ENCODE measurements around the gene HOXB3.
"Not testable (repeated sequence)": the region's sequence is repeated elsewhere in the genome, so short reads cannot be mapped to it uniquely, and the experiment has no call there.

Gene HOXB3

DNA sequence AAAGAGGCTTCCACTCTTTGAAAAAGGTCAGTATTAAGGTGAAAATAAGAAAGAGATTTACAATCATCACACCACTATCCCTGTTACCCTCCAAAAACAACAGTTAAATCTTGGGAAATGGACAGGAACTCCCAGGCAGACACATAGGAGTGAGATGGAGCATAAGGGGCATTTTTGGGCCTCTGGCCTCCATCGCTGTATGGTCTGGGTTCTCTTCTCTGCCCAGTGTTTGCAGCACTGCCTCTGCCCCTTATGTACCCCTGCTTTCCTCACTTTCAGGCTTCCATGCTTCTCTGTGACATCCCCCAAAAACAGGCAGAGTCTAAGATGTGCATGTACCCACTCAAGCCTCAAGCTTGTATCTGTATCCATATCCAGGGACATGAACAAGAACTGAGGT, 44.5 kb downstream of the HOXB3 start:
- DNase-seq (ENCODE audit: low read depth, low spot score) = peak; percentile 17

DNA sequence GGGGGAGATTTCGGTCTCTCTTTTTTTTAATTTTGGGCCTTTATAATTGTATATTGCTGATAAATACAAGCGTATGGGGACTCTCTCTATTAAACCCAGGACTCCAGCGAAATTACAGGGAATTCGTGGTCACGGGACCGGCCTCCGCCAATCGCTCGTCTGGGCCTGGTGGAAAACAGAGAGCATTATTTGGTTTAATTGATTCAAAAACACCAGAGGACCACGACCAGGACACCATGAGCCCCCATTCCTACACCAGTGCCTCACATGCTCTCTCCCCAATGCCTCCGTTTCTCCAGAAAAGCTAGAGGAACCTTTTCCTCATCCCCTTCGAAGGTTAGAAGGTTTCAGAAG, 45.0 kb downstream of the HOXB3 start, which contains the start of gene HOXB2:
HOXB2 (minus strand) TSS at position 88 of the 354 bp plus-strand sequence. CDS start 198 bp downstream, outside the sequence.
- DNase-seq (ENCODE audit: low read depth, low spot score) = peak; percentile 78

DNA sequence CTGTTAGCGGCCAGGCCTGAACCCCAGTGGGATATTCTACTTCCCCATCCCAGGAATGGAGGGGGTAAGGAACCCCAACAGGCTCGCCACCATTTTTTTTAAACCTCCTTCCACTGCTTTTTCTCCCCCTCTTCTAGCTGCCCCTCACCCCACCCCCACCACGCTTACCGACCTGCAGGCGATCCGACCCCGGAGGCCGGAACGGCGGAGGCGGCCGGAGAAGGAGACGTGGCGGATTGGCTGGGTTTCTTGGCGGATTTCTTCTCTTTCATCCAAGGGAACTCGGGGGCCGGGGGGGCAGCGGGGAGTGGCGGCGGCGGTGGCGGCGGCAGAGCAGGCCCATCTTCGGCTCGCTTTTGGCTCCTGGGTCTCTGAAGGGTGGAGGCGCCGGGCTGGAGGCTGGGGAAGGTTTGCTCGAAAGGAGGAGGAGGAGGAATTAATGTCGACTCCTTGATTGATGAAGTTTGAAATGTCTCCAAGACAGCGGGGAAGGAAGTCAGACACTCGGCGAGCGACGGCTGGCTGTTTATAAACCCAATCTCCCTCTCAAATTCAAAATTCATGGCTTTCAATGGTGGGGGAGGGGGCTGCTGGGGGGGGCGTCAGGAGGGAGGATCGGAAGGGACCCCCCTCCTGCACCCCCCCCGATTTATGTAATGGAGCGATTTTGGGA, 45.6 kb downstream of the HOXB3 start:
- peak; percentile 93 for DNase-seq (ENCODE audit: low read depth, low spot score)

DNA sequence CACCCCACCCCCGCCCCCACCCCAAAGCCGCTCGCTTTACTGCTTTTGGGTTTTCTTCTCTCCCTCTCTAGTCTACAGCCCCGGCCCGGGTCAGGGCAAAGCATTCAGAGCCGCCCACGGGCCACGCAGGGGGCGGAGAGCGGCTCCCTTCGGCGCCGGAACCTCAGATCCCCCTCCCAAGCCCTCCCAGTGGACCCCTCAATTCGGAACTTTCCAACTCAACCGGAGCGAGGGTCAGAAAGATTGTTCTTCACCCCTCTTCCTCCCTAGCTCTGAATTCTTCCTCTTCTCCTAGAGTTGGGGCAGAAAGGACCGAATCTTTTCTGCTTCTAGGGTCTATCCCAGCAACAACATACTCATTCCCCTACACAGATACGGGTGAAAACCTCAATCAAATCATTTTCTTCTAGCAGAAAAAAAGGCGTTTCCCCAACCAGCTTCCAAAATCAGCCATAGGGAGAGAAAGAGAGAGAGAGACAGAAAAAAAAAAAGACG, 46.1 kb downstream of the HOXB3 start:
- no peak for DNase-seq (ENCODE audit: low read depth, low spot score)

DNA sequence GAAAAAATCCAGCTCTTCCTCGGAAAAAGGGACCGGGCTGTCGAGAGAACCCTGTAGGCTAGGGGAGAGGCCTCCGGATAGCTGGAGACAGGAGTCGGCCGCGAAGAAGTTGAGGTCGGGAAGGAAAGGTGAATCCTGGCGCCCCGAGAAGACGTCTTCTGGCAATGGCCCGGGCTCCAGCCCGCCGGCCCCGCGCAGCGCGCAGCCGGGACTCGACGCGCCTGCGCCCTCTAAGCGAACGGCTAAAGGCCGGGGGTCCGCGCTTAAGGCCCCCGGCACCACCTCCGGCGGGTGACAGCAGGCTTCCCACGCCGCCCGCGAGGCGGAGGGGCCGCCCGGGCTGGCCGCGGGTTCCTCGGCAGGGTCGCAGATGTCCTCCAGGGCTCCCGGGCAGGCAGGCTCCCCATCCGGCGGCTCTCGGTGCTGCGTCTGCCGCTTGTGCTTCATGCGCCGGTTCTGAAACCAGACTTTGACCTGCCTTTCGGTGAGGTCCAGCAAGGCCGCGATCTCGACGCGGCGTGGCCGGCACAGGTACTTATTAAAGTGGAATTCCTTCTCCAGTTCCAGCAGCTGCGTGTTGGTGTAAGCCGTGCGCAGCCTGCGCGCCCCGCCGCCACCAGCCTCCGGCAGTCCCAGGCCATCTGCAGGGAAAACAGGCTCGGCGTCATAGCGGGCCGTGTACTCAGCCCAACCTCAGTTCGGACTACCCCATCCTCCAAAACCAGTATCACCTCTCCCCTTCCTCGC, 46.8 kb downstream of the HOXB3 start:
- DNase-seq (ENCODE audit: low read depth, low spot score) = peak; percentile 82

DNA sequence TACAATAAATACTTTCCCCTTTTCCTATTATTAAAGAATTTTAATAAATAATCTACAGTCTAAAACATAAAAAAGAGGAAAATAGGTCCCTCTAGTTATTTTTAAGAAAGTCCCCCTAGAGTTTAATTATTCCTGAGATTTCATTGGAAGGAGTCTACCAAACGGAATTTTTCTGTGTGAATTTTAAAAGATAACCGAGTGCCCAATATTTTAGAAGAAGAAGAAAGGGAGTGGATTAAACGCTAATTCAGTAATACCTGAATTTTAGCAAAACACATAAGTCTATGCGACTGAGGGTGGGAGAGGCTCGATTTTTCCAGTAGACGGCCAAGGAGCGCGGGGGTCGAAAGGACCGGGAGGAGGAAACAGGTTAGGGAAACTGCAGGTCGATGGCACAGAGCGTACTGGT, 47.3 kb downstream of the HOXB3 start:
- no peak for DNase-seq (ENCODE audit: low read depth, low spot score)

DNA sequence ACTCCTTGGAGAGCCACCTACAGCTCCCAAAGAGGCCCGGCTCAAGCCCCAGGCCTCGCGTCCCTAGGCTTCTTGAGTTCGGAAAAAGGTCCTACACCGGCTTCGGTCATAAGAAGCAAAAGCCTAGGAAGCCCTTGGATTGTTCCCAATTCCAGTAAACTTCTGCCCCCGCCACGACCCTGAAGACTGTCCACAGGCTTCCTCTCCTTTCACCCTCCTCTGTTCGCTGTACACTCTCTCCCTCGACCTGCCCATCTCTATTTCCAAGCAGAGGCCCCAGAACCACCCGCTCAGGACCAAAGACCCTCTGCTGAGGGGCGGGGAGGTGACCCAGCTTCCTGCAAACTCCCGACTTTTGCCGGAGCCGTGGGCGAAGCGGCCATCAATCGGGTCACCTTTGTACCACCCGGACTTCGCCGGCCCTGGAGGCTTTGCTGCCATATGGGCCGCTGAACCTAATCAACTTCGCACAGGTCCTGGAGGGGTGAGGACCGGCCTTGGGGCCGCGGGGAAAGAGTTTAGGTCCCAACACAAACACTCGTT, 47.9 kb downstream of the HOXB3 start:
- peak; percentile 39 for DNase-seq (ENCODE audit: low read depth, low spot score)

DNA sequence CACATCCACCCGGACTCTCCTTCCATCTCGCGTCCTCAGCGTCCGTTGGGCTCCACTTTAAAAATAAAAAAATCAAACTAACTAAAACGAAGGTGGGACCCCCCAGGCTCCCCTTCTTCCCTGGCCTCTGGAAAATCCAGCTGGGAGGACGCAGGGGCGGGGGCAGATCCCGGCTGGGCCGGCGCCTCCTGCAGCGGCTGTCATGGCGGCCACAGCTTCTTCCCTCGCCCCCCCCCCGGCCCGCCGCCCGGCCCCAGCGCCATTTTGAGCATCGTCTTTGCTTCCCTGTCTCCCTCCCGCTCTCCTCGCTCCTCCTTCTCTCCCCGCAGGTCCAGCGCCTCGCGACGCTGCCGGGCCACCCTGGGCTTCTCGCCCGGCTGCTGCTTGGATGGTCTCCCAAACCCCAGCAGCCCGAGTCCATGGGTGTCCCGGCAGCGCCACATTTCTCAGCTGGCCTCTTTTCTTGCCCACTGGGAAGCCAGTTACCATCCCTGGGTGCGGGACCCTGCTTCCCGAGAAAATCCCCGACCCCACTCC, 48.4 kb downstream of the HOXB3 start:
- DNase-seq (ENCODE audit: low read depth, low spot score) = peak; percentile 87

DNA sequence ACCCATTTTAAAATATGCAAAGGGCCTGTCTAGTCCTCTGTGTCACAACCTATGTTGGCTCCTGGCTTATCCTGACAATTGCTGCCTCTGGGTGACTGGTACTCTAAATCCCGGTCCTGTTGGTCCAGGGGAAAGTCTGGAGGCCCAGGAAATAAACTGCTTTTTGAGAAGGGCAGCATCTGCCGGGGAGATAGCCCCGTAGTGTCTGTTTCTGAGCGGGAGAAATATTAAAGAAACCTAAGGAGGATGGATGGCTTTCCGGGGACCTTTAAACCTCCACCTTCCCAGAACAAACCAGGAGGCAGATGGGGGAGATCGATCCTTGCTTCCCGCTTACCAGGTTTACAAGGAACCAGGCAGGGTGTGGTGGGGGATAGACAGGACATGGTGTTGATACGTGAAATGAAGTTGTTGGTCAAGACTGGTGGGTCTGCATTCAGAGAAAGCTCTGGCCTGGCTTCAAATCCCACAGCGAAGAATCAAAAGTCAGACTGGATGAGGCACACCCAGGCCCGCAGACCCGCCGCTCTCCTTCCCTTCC, 48.9 kb downstream of the HOXB3 start:
- no peak for DNase-seq (ENCODE audit: low read depth, low spot score)

DNA sequence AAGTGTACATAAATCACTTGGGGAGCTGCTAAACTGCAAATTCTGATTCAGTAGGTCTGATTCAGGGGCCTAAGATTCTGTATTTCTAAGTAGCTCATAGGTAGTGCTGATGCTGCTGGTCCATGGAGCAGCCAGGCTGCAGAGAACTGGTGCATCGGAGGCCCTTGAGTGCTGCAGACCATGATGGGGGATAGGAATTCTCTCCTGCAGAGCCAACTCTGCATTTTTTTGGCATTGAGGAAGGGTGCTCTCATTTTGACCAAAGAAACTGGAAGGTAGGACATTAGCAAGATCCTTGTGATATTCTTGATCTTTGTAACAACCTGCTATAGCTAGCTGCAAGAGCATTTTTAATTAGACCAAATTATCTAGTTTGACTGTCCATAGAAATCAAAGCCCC, 49.8 kb downstream of the HOXB3 start:
- DNase-seq (ENCODE audit: low read depth, low spot score) = peak; percentile 75

DNA sequence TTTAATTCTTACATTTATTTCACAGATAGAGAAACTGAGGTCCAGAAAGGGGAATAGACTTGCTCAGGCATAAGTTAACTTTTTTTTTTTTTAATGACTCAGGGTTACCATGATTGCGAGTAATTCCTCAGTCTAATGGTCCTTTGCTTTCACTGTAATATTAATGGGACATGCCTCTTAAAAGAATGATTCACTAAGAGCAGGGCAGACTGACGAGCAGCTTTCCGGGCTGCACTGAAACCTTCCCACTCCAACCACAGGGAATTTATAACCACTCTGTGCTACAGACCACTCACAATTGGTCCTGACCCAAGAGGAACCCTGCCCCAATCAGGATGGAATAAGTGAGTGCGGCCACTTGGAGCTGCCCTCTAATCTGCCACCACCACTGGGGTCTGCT, 50.9 kb downstream of the HOXB3 start:
- DNase-seq (ENCODE audit: low read depth, low spot score) = peak; percentile 92

DNA sequence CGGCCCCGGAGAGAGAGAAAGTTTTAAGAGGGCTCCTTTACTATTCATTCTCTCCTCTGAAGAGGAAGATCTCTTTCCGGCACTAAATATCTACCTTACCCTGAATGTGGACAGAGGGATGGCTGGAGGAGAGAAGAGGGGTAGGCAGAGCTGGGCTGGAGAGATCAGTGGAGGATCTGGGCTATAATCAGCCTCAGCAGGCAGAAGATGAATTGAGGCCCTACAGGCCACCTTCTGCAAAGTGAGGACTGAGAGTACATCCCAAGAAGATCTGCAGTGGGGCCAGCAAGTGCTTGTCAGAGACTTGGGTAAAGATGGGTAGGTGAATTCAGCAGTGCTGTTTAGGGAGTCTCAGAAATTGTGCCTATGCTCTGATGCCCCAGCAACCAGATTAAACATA, 52.7 kb downstream of the HOXB3 start:
- no peak for DNase-seq (ENCODE audit: low read depth, low spot score)

DNA sequence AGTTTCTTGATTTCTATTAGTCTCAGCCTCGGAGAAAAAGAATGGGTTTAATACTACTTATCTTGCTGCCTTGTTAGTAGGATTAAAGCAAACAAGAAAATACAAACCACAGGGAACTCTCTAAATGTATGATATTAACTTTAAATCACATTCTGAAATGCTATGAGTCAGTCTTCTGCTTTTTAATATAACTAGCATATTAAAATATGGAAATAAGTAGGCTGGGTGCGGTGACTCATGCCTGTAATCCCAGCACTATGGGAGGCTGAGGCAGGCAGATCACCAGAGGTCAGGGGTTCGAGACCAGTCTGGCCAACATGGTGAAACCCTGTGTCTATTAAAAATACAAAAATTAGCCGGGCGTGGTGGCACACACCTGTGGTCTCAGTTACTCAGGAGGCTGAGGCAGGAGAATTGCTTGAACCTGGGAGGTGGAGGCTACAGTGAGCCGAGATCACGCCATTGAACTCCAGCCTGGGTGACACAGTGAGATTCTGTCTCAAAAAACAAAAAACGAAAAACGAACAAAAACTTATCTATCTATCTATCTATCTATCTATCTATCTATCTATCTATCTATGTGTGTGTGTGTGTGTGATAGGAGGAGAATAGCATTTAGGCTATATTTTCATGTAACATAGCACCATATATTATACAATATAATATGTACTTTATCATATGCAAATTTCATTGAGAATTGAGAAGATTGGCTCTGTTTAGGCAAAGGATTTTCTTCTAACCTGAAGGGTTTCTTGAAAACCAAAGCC, 54.1 kb downstream of the HOXB3 start:
- not testable (repeated sequence) for DNase-seq (ENCODE audit: low read depth, low spot score)

DNA sequence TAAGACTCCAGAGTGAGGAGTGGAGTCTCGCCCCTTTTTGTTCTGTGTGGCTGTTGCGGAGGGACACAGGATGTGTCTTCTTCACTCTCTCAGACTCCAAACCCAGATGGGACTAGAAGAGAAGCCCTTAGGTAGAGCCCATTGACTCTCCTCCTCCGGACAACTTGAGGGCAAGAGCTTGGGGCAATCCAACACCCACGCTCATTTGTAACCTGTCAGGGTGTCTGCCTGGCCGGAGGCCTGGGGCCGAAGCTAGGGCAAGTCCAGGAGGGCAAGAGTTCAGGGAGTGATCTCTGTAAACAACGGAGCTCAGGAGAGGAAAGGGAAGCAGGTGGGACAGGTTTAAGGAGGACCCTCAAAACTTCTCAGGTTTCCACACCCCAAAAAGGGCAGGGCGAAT, 57.8 kb downstream of the HOXB3 start:
- DNase-seq (ENCODE audit: low read depth, low spot score) = no peak

DNA sequence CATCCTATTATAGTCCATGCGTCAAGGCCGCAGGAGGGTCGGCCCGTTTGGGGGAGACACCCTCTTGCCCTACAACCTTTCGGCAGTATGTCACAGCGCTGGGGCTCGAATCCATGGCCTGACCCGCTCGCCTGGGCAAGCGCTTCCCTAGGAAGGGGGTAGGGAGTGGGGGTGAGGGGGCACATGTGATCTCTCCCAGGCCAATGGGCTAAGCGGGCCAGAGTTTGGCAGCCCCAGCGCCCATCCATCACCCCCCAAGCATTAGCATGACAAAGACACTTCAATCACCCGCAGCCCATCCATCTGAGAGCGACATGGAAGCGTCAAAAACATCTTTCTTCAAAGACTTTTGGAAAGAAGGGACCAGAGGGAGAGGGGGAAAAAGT, 59.2 kb downstream of the HOXB3 start, which contains the start of gene HOXB1:
HOXB1 (minus strand) TSS at position 125 of the 386 bp plus-strand sequence; CDS start at position 18, 107 bp downstream.
- no peak for DNase-seq (ENCODE audit: low read depth, low spot score)

DNA sequence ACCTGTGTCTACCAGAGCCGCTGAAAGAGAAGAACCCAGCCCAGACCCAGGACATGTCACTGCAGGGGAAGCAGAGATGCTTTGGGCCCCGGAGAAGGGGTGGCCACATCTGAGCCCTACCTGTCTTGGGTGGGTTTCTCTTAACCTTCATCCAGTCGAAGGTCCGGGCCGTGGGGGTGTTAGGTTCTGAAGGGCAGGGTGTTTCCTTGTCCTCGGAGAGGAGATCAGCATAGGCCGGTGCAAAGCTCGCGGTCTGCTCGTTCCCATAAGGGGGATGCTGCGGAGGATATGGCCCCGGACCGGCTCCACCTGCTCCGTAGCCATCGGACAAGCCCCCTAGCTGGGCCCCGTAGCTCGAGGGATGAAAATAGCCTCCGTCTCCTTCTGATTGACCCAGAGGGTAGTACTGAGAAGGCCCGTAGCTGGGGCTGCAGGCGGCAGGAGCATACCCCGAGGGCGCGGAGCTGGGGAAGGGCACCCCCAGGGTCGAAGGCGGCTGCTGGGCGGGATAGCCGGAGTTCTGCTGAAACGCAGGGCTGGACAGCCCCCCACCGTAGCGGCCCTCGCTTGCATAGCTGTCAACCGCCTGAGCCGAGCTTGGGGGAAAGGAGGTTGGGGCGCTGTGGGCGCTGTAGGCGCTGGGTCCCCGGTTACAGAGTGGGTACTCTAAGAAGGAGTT, 59.7 kb downstream of the HOXB3 start:
- DNase-seq (ENCODE audit: low read depth, low spot score) = no peak

DNA sequence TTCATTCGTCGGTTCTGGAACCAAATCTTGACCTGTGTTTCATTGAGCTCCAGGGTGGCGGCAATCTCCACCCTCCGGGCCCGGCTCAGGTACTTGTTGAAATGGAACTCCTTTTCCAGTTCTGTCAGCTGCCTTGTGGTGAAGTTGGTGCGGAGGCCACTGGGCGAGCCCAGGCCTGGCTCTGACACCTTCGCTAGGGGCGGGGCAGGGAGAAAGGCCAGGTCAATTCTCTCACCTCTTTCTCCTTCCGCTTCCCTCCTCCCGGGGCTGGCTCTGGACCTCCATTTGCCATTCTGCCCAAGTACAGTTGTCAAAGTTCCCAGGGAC, 60.4 kb downstream of the HOXB3 start:
- DNase-seq (ENCODE audit: low read depth, low spot score) = no peak

DNA sequence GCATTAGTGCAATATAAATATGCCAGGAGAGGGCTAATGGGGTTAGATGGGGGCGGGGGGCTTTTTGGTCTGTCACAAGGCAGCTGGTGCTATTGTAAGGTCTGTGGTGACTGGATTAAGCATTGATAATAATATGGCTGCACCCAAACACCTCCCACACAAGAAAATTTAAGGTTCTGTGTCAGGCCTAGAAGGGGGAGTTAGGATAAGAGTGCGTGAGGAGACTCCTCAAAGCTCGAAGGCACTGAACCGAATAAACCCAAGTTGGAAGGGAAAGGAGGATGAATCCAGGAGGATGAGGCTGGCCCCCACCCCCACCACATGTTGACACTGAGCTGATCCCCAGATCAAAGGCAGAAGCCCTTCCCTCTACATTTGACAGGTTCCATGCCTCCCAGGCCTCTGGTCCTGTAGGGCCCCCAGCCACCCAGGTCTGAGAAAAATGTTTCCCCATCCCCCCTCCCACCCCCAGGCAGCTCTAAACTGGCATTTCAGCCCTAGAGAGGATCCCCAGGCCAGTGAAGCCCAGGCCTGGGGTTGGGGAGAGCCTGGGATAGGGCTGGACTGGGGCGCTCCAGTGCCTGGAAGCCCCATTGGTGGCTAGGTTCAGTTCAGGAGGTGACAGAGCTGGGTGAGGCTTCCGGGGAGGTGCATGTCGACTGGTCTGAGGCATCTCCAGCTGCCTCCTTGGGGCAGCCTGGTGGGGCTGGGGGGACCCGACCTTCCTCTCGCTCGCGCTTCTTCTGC, 60.9 kb downstream of the HOXB3 start:
- no peak for DNase-seq (ENCODE audit: low read depth, low spot score)

DNA sequence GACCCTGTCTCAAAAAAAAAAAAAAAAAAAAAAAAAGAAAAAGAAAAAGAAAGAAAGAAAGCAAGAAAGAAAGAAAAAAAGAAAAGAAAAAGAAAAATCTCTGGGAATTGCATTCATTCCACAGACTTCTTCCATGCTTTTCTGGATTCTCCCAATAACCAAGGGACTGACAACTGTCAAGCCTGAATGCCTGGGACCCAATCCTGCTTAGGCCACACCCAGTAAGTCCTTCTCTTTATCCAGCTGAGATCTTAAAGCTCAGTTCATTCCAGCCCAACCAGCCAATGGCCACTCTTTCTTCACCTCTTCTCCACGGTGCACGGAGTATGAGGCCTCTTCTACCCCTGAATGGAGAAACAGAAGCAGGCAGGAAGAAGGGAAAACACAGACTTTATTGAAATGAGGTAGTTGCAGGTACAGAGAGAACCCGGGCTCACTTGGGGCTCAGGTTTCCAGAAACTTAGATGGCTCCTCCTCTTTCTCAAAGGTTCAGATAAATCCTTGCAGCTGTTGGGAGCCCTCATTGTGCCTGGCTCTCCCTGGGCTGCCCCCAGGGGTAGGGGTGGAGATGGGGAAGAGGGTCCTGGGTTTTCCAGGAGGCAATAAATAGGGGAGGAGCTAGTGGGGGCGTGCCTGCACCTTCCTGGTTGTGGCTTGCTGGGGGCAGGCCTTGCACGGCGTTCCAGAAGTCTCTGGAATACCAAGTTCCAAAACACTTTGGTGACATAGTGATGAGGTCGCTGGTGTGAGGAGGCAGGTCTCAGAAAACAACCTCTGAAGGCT, 61.7 kb downstream of the HOXB3 start:
- DNase-seq (ENCODE audit: low read depth, low spot score) = no peak

DNA sequence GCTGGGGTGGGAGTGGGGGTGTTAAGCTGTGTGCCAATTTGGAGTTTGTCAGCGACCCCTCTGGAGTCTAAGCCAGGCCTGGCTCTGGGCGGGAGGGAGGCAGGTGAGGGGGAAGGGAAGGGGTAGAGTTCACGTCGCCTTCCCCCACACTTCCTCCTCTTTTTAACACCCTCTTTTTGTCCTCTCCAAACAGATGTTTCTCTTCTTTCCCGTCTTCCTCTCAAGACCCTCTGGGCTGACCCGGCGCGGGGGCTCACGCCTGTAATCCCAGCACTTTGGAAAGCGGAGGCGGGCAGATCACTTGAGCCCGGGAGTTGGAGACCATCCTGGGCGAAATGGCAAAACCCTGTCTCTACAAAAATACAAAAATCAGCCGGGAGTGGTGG, 62.5 kb downstream of the HOXB3 start:
- no peak for DNase-seq (ENCODE audit: low read depth, low spot score)

Measured in astrocyte of the hippocampus (primary cell).